WTC11 (cell line): Measurements from ENCODE around the gene XDH.

Experiments used
- E2F1 ChIP-seq: sonication (generic); formaldehyde crosslinking; IDR thresholded peaks from 2 replicates; pipeline ENCODE4 v1.8.0; 2022; ENCODE audit warnings: mild to moderate bottlenecking, missing genetic modification reagents
- FOXK1 ChIP-seq: sonication (generic); formaldehyde crosslinking; IDR thresholded peaks from 2 replicates; pipeline ENCODE4 v1.8.0; 2022; ENCODE audit warnings: mild to moderate bottlenecking, moderate library complexity, missing genetic modification reagents
- GTF2I ChIP-seq: fragments of 250-450 bp; sonication (Bioruptor Pico); conservative IDR thresholded peaks from 2 replicates; pipeline ENCODE4 v1.4.0; 2021; ENCODE audit warnings: mild to moderate bottlenecking
- KAT7 ChIP-seq: sonication (generic); formaldehyde crosslinking; IDR thresholded peaks from 2 replicates; pipeline ENCODE4 v1.8.1; 2023; ENCODE audit warnings: missing genetic modification reagents, mild to moderate bottlenecking, borderline replicate concordance
- SP1 ChIP-seq: sonication (generic); formaldehyde crosslinking; conservative IDR thresholded peaks from 2 replicates; pipeline ENCODE4 v1.8.1; 2022; ENCODE audit warnings: missing genetic modification reagents
- TF ChIP-seq, protein P1 (sequence below): fragments of 200-600 bp; IDR thresholded peaks from 2 replicates; pipeline ENCODE4 v1.8.0; 2022; ENCODE audit warnings: antibody characterized with exemption
- TF ChIP-seq, protein P2 (sequence below): sonication (generic); formaldehyde crosslinking; conservative IDR thresholded peaks from 2 replicates; pipeline ENCODE4 v1.8.1; 2022; ENCODE audit warnings: mild to moderate bottlenecking, missing genetic modification reagents

GRCh38 chr2:31365348-31365747 lies 49.2 kb downstream of the XDH start:
- TF ChIP-seq SP1 (CRISPR knock-in tag) (no peak), E2F1 (CRISPR knock-in tag) (no peak), FOXK1 (CRISPR knock-in tag) (no peak), GTF2I (CRISPR knock-in tag) (no peak), KAT7 (no peak)
- TF ChIP-seq, protein P1, sequence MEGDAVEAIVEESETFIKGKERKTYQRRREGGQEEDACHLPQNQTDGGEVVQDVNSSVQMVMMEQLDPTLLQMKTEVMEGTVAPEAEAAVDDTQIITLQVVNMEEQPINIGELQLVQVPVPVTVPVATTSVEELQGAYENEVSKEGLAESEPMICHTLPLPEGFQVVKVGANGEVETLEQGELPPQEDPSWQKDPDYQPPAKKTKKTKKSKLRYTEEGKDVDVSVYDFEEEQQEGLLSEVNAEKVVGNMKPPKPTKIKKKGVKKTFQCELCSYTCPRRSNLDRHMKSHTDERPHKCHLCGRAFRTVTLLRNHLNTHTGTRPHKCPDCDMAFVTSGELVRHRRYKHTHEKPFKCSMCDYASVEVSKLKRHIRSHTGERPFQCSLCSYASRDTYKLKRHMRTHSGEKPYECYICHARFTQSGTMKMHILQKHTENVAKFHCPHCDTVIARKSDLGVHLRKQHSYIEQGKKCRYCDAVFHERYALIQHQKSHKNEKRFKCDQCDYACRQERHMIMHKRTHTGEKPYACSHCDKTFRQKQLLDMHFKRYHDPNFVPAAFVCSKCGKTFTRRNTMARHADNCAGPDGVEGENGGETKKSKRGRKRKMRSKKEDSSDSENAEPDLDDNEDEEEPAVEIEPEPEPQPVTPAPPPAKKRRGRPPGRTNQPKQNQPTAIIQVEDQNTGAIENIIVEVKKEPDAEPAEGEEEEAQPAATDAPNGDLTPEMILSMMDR, result no peak
- TF ChIP-seq, protein P2, sequence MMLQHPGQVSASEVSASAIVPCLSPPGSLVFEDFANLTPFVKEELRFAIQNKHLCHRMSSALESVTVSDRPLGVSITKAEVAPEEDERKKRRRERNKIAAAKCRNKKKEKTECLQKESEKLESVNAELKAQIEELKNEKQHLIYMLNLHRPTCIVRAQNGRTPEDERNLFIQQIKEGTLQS (CRISPR knock-in tag), result no peak
